ENCODE data around the gene SIRPB1.

DNA sequence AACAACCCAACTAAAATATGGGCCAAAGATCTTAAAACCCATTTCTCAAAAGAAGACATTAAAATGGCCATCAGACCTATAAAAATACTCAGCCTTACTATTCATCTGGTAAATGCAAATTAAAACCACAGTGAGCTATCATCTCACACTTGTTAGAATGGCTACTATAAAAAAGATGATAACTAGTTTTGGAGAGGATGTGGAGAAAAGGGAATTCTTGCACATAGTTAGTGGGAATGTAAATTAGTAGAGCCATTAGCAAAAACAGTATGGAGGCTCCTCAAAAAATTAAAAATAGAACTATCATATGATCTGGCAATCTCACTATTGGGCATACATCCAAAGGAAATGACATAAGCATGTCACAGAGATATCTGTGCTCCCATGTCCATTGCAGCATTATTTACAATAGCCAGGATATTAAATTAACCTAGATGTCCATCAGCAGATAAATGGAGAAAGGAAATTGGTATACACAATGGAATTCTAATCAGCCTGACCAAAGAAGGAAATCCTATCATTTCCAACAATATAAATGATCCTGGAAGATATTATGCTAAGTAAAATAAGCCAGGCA is 2.9 kb downstream of the SIRPB1 start:
- TF ChIP-seq, protein P1, sequence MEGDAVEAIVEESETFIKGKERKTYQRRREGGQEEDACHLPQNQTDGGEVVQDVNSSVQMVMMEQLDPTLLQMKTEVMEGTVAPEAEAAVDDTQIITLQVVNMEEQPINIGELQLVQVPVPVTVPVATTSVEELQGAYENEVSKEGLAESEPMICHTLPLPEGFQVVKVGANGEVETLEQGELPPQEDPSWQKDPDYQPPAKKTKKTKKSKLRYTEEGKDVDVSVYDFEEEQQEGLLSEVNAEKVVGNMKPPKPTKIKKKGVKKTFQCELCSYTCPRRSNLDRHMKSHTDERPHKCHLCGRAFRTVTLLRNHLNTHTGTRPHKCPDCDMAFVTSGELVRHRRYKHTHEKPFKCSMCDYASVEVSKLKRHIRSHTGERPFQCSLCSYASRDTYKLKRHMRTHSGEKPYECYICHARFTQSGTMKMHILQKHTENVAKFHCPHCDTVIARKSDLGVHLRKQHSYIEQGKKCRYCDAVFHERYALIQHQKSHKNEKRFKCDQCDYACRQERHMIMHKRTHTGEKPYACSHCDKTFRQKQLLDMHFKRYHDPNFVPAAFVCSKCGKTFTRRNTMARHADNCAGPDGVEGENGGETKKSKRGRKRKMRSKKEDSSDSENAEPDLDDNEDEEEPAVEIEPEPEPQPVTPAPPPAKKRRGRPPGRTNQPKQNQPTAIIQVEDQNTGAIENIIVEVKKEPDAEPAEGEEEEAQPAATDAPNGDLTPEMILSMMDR (conservative IDR thresholded peaks at IDR 0.05; ENCODE audit: low read depth, low read length) = no peak
- no peak for TF ChIP-seq EZH2 (IDR thresholded peaks at IDR 0.05; ENCODE audit: borderline replicate concordance, low read depth, low read length, poor library complexity, severe bottlenecking)

Measured in A673 (cell line).